AG09309 (cell line): ENCODE measurements around the gene EFHC1.

Experiments used
- DNase-seq: peaks from one replicate; pipeline ENCODE4 v3.0.0-alpha.2; 2010; ENCODE audit warnings: low read depth
- H3K4me3 ChIP-seq: 2 replicates; pipeline ENCODE4 v1.5.1; 2011; ENCODE audit warnings: mild to moderate bottlenecking, low read depth, low read length, moderate library complexity; ENCODE audit not compliant: control insufficient read depth
- TF ChIP-seq, protein P1 (sequence below): IDR thresholded peaks from 2 replicates; pipeline ENCODE4 v1.5.1; 2011; ENCODE audit warnings: mild to moderate bottlenecking, low read depth, low read length, inconsistent platforms; ENCODE audit not compliant: insufficient read depth, control insufficient read depth; ENCODE audit errors: missing control alignments

EFHC1 gene

GRCh38 chr6:52409499-52409898 lies 10.6 kb upstream of the EFHC1 start:
- no peak overlapping the region for H3K4me3 ChIP-seq
- no peak for DNase-seq
- TF ChIP-seq, protein P1, sequence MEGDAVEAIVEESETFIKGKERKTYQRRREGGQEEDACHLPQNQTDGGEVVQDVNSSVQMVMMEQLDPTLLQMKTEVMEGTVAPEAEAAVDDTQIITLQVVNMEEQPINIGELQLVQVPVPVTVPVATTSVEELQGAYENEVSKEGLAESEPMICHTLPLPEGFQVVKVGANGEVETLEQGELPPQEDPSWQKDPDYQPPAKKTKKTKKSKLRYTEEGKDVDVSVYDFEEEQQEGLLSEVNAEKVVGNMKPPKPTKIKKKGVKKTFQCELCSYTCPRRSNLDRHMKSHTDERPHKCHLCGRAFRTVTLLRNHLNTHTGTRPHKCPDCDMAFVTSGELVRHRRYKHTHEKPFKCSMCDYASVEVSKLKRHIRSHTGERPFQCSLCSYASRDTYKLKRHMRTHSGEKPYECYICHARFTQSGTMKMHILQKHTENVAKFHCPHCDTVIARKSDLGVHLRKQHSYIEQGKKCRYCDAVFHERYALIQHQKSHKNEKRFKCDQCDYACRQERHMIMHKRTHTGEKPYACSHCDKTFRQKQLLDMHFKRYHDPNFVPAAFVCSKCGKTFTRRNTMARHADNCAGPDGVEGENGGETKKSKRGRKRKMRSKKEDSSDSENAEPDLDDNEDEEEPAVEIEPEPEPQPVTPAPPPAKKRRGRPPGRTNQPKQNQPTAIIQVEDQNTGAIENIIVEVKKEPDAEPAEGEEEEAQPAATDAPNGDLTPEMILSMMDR = no peak

DNA sequence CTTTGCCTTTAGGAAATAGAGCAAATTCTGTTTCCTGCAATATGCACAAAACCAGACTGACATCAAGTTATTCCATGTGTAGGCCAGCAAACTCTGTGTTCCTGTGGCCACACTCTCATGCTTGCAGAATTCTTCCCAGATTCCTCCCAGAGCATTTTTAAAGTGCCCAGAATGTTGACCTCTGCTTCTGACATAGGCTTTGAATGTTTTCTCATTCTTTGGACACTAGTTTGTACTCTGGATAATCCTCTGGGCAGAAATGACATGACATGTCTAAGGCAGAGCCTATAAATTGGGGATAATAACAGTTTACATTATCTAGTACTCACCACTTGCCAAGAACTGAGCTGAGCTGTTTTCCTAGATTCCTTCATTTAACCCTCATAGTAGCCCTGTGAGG lies 9.2 kb upstream of the EFHC1 start:
- TF ChIP-seq, protein P1 = no peak
- no peak for DNase-seq
- no peak overlapping the region for H3K4me3 ChIP-seq

DNA sequence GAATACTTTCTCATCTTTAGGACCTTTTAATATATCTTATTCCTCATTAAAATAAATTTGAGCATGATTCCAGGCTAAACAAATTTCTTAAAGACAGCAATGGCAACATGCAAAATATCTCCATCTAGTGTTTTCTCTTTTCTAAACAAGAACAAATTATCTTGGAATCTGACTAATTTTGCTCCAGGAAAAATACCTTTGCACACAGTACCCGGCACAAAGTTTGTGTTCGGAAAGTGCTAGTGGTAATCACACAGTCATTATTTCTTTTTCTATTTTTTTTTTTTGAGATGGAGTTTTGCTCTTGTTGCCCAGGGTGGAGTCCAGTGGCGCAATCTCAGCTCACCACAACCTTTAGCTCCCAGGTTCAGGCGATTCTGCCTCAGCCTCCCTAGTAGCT lies 8.2 kb upstream of the EFHC1 start:
- no peak overlapping the region for H3K4me3 ChIP-seq
- no peak for DNase-seq
- TF ChIP-seq, protein P1 = no peak

- TF ChIP-seq, protein P1 = no peak
- H3K4me3 ChIP-seq = no peak overlapping the region
- DNase-seq = no peak
Measured at GRCh38 chr6:52415333-52415732, 4.8 kb upstream of the EFHC1 start.

- TF ChIP-seq, protein P1 = no peak
- DNase-seq = no peak
- no peak overlapping the region for H3K4me3 ChIP-seq
Measured at GRCh38 chr6:52415917-52416628, 4.1 kb upstream of the EFHC1 start.

GRCh38 chr6:52416629-52417151 lies 3.5 kb upstream of the EFHC1 start:
- peak; percentile 51 for DNase-seq
- H3K4me3 ChIP-seq = no peak overlapping the region
- TF ChIP-seq, protein P1 = peak; percentile 77
